Measurements from ENCODE around the gene ATXN1. TPM values are rescaled to one million over a fixed set of nuclear protein-coding genes. Genes with fewer than 3 reads are reported as not detected.

ATXN1 gene
- total RNA-seq, 1 experiment from 2014 or later, result 27.0 TPM

DNA sequence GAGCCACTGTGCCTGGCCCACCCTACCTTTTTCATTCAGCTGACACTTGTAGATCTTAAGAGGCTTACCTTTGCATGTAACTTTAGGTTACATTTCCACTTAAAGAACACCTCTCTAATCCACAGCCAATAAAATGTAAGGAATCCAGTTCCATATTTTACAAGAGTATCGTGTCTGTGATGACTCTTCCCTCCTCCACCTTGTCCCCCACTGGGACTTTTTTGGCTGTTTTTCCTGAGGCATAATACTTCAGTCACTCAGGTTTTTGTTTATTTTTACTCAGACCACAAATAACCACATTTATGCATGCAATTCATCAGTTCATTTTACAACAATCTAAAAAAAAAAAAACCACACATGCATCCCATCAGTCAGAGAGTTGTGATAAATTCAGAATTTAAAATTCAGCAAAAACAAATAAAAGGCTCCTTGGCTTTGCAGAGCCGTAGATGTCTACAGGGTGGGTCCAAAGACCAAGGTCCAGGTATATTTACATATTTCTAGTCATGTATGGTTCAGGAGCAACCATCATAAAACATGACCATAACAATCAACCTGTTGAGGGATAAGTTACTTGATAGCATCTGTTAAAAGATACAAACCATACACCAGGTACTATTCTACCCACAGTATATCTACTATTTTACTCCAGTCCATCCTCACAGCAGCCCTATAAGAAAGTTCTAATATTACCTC lies 9.9 kb downstream of the ATXN1 start:
- H3K4me1 ChIP-seq (ENCODE audit: insufficient read depth, low read length), result peaks cover 88% of the 10 kb centered on the region
- peak; percentile 30 for ATAC-seq
- POLR2A ChIA-PET (ENCODE audit: unreplicated experiment), result no interaction called here

DNA sequence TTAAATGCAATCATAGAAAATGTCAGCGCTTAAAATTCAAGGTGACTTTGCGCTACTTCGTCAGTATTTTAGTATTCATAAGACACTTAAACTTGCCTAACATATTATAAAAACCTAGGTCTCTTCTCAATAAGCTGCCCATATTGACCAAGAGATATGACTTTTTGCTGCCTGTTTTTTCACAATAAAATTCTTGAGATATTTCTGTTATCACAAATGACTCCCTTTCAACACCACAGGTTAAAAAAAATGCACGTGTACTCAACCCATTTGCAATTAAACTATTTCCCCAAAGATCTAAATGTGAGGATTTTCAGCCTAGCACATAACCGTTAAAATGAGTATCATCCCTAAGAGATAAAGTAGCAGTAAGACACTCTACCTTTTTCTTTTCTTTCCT lies 10.7 kb downstream of the ATXN1 start:
- Histone ChIP-seq H3K36me3 (ENCODE audit: low read depth, low read length) (0 out of 2 replicates have a peak, but pooled peaks cover 3% of the 10 kb centered on the region), H3K27me3 (ENCODE audit: low read length) (no peaks in the 10 kb centered on the region), H3K79me2 (ENCODE audit: low read length) (peaks cover 79% of the 10 kb centered on the region), H3K4me2 (ENCODE audit: low read length) (peak overlapping the region; percentile 70), H3K4me1 (ENCODE audit: insufficient read depth, low read length) (peaks cover 89% of the 10 kb centered on the region), H3K9ac (ENCODE audit: low read length) (peak overlapping the region; percentile 80), H3F3A (ENCODE audit: low read length, unreplicated experiment) (peaks cover 26% of the 10 kb centered on the region), H4K20me1 (ENCODE audit: low read length) (no peaks in the 10 kb centered on the region), H3K9me3 (ENCODE audit: low read length) (no peaks in the 10 kb centered on the region), H3K27ac (ENCODE audit: low read length) (peak overlapping the region; percentile 98), H3K4me3 (ENCODE audit: low read length) (peak overlapping the region; percentile 11; the same call in 1 of the 2 replicates), H3K9me2 (replicated peaks; ENCODE audit: low read length) (no peaks in the 10 kb centered on the region), H2AFZ (ENCODE audit: low read length) (no peak overlapping the region)
- intact Hi-C loops (cut with micrococcal nuclease), result loop anchor here (2.0 kb wide), 2 partner anchors 20 to 82 kb away; no protein-coding TSS in a partner anchor
- no peak for ATAC-seq
- ChIA-PET CTCF (no interaction called here), POLR2A (ENCODE audit: unreplicated experiment) (interaction anchor here (0.6 kb wide), 1 partner anchor 1243 kb away, joined by 5 read pairs; no protein-coding TSS in a partner anchor)
- no peak for DNase-seq
- TF ChIP-seq, protein P1, sequence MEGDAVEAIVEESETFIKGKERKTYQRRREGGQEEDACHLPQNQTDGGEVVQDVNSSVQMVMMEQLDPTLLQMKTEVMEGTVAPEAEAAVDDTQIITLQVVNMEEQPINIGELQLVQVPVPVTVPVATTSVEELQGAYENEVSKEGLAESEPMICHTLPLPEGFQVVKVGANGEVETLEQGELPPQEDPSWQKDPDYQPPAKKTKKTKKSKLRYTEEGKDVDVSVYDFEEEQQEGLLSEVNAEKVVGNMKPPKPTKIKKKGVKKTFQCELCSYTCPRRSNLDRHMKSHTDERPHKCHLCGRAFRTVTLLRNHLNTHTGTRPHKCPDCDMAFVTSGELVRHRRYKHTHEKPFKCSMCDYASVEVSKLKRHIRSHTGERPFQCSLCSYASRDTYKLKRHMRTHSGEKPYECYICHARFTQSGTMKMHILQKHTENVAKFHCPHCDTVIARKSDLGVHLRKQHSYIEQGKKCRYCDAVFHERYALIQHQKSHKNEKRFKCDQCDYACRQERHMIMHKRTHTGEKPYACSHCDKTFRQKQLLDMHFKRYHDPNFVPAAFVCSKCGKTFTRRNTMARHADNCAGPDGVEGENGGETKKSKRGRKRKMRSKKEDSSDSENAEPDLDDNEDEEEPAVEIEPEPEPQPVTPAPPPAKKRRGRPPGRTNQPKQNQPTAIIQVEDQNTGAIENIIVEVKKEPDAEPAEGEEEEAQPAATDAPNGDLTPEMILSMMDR (conservative IDR thresholded peaks at IDR 0.05; ENCODE audit: low read depth, low read length), result no peak
- TF ChIP-seq EZH2 (IDR thresholded peaks at IDR 0.05; ENCODE audit: low read length, unreplicated experiment) (no peak), EZH2phosphoT487 (IDR thresholded peaks at IDR 0.05; ENCODE audit: borderline replicate concordance, low read length) (no peak)
- no TSS peak for BruUV-seq (replicated peaks)

More for the DNA sequence above, 9.9 kb downstream of the ATXN1 start:
- no peaks in the 10 kb centered on the region for H4K20me1 ChIP-seq (ENCODE audit: low read length)
- H3K9ac ChIP-seq (ENCODE audit: low read length), result peak overlapping the region; percentile 91
- peak; percentile 97 for DNase-seq
- H3K79me2 ChIP-seq (ENCODE audit: low read length), result peaks cover 78% of the 10 kb centered on the region
- H3K27ac ChIP-seq (ENCODE audit: low read length), result peak overlapping the region; percentile 98
- TF ChIP-seq, protein P1 (conservative IDR thresholded peaks at IDR 0.05; ENCODE audit: low read depth, low read length), result no peak
- no peak for TF ChIP-seq EZH2 (IDR thresholded peaks at IDR 0.05; ENCODE audit: low read length, unreplicated experiment)
- no peak for TF ChIP-seq EZH2phosphoT487 (IDR thresholded peaks at IDR 0.05; ENCODE audit: borderline replicate concordance, low read length)
- intact Hi-C loops (cut with micrococcal nuclease), result loop anchor here (1.0 to 2.0 kb wide), 3 partner anchors 21 to 341 kb away; no protein-coding TSS in a partner anchor
- H3K4me2 ChIP-seq (ENCODE audit: low read length), result peak overlapping the region; percentile 72
- no peaks in the 10 kb centered on the region for H3K27me3 ChIP-seq (ENCODE audit: low read length)
- H3K4me3 ChIP-seq (ENCODE audit: low read length), result peak overlapping the region; percentile 52
- H2AFZ ChIP-seq (ENCODE audit: low read length), result no peak overlapping the region
- no TSS peak for BruUV-seq (replicated peaks)
- H3K9me2 ChIP-seq (replicated peaks; ENCODE audit: low read length), result no peaks in the 10 kb centered on the region
- no peaks in the 10 kb centered on the region for H3K9me3 ChIP-seq (ENCODE audit: low read length)
- CTCF ChIA-PET, result interaction anchor here (0.6 kb wide), 2 partner anchors 8 to 14 kb away, joined by 3 to 4 read pairs; no protein-coding TSS in a partner anchor
- H3F3A ChIP-seq (ENCODE audit: low read length, unreplicated experiment), result peaks cover 28% of the 10 kb centered on the region
- H3K36me3 ChIP-seq (ENCODE audit: low read depth, low read length), result 0 out of 2 replicates have a peak, but pooled peaks cover 3% of the 10 kb centered on the region

Data from PC-3 (cell line).